Stomach (tissue), 9 donors: Measurements from ENCODE around the gene PHF23. TPM values are rescaled to one million over a fixed set of nuclear protein-coding genes. Genes with fewer than 3 reads are reported as not detected.

Experiments
- DNase-seq, 2 donors: peaks; one replicate each; pipeline versions ENCODE4 v3.0.0 to v3.0.0-alpha.2; 2013 to 2019
- H3K27ac ChIP-seq, 5 donors: fragments of 200-600 bp in 4 of 5; sonication (generic) in 4 of 5; one replicate each; pipeline ENCODE4 v1.5.1; 2013 to 2019; ENCODE audit warnings: mild to moderate bottlenecking in 1 of 5, moderate library complexity in 1 of 5
- H3K27me3 ChIP-seq, 3 donors: fragments of 200-600 bp; sonication (generic); one replicate each; pipeline ENCODE4 v1.5.1; 2017 to 2019; ENCODE audit warnings: mixed run types in 1 of 3
- H3K36me3 ChIP-seq, 4 donors: fragments of 200-600 bp; sonication (generic); 1 replicate in 3 of 4; 2 replicates in 1 of 4; pipeline ENCODE4 v1.5.1; 2016 to 2019
- H3K4me1 ChIP-seq, 4 donors: fragments of 200-600 bp; sonication (generic); one replicate each; pipeline ENCODE4 v1.5.1; 2016 to 2019
- H3K4me3 ChIP-seq, 4 donors: fragments of 200-600 bp; sonication (generic) in 3 of 4; one replicate each; pipeline ENCODE4 v1.5.1; 2016 to 2019; ENCODE audit warnings: mild to moderate bottlenecking in 1 of 4
- H3K9me3 ChIP-seq, 4 donors: fragments of 200-600 bp; sonication (generic); one replicate each; pipeline ENCODE4 v1.5.1; 2016 to 2019
- CTCF ChIP-seq, 7 experiments: fragments of 450-650 bp in 4 of 7; fragments of 200-600 bp in 3 of 7; sonication (generic) in 3 of 7; IDR thresholded peaks; one replicate each; pipeline ENCODE4 v1.5.1; 2016 to 2019; ENCODE audit warnings: antibody characterized with exemption in 7 of 7, control low read depth in 2 of 7, mild to moderate bottlenecking in 1 of 7
- EP300 ChIP-seq: sonication (generic); formaldehyde crosslinking; IDR thresholded peaks from one replicate; pipeline ENCODE4 v1.6.1; 2017; ENCODE audit warnings: antibody characterized with exemption
- POLR2A ChIP-seq, 4 donors: fragments of 450-650 bp; IDR thresholded peaks; one replicate each; pipeline ENCODE4 v1.6.1; 2016; ENCODE audit warnings: antibody characterized with exemption in 4 of 4, control low read depth in 2 of 4, mild to moderate bottlenecking in 1 of 4, moderate library complexity in 1 of 4
- POLR2AphosphoS5 ChIP-seq, 3 donors: sonication (generic); formaldehyde crosslinking; IDR thresholded peaks; one replicate each; pipeline ENCODE4 v1.6.1; 2016; ENCODE audit warnings: antibody characterized with exemption in 3 of 3
- WGBS, 5 donors: extraction: QIAGEN DNeasy Blood & Tissue Kit in 3 of 5; methylation state at CpG; one replicate each; pipeline versions ENCODE4 v1.1.5 to v1.1.7; 2013 to 2018; 5-methylcytosine and 5-hydroxymethylcytosine counted together
- intact Hi-C: fragments of 100-400 bp; cut with DNase I; formaldehyde crosslinking; loops from one replicate; pipeline ENCODE4 v1.15.1; 2023; ENCODE audit warnings: low total_unique reads
- polyA plus RNA-seq, 3 donors: library from polyadenylated mRNA; stranded (reverse); fragments of 200-250 nt; gene quantifications; one replicate each; pipeline ENCODE4 v1.2.3, GENCODE V29; 2013
- total RNA-seq, 5 donors: library from RNA; depleted of rRNA; stranded (reverse); fragments of >200 nt; gene quantifications; one replicate each; pipeline versions ENCODE4 v1.1.0 to v1.2.3, GENCODE V29; 2014 to 2016
- donor health status: healthy with polysubstance abuse.
- donor health status: Bipolar disorder and iron deficiency.
- donor health status: healthy.

Gene PHF23
- total and polyA plus RNA-seq, 8 donors: 5.2 to 27.2 (median 21.4) TPM

GRCh38 chr17:7237266-7237760 lies 1.9 kb downstream of the PHF23 start:
- WGBS, 5 donors: 19 to 27% (median 23%) methylated on average over 6 of the region's 6 CpGs

GRCh38 chr17:7236808-7237207 lies 2.4 kb downstream of the PHF23 start:
- peaks cover 52 to 74% (median 69%) of the 10 kb centered on the region in 4 donors for H3K4me1 ChIP-seq
- H3K9me3 ChIP-seq: no peaks in the 10 kb centered on the region
- 76 to 83% (median 82%) methylated on average over 6 of the region's 6 CpGs for WGBS, 5 donors
- TF ChIP-seq POLR2A (IDR thresholded peaks at IDR 0.05) (no peak), EP300 (no peak), CTCF (IDR thresholded peaks at IDR 0.05) (no peak), POLR2AphosphoS5 (IDR thresholded peaks at IDR 0.05) (no peak)
- peaks cover 23 to 34% (median 31%) of the 10 kb centered on the region in 4 donors for H3K36me3 ChIP-seq
- peak overlapping the region in 1 of 4 donors; percentile 97 for H3K4me3 ChIP-seq
- peak overlapping the region; percentile 88 to 99 (median 96) for H3K27ac ChIP-seq
- DNase-seq: no peak
- no peaks in the 10 kb centered on the region for H3K27me3 ChIP-seq
- intact Hi-C loops: no loop called here

More at GRCh38 chr17:7237266-7237760, 1.9 kb downstream of the PHF23 start:
- TF ChIP-seq POLR2A (IDR thresholded peaks at IDR 0.05): no peak
- no peak for TF ChIP-seq POLR2AphosphoS5 (IDR thresholded peaks at IDR 0.05)
- no peak for TF ChIP-seq CTCF (IDR thresholded peaks at IDR 0.05)
- TF ChIP-seq EP300: no peak
- intact Hi-C loops: no loop called here
- H3K4me3 ChIP-seq: peak overlapping the region; percentile 97 to 100 (median 98)
- H3K27ac ChIP-seq: peak overlapping the region; percentile 88 to 99 (median 96)
- peaks cover 23 to 34% (median 31%) of the 10 kb centered on the region in 4 donors for H3K36me3 ChIP-seq
- no peak for DNase-seq
- no peaks in the 10 kb centered on the region for H3K27me3 ChIP-seq
- H3K4me1 ChIP-seq: peaks cover 47 to 69% (median 64%) of the 10 kb centered on the region in 4 donors
- H3K9me3 ChIP-seq: no peaks in the 10 kb centered on the region

- Histone ChIP-seq H3K4me1 (peaks cover 49 to 75% (median 69%) of the 10 kb centered on the region in 4 donors), H3K27ac (peak overlapping the region in 3 of 5 donors; percentile 15 to 96 (median 76)), H3K27me3 (no peaks in the 10 kb centered on the region), H3K4me3 (peak overlapping the region in 1 of 4 donors; percentile 15), H3K9me3 (no peaks in the 10 kb centered on the region), H3K36me3 (peaks cover 22 to 32% (median 29%) of the 10 kb centered on the region in 4 donors)
- DNase-seq: no peak
- 72 to 81% (median 79%) methylated on average over 22 of the region's 22 CpGs for WGBS, 5 donors
- intact Hi-C loops: no loop called here
- TF ChIP-seq POLR2A (IDR thresholded peaks at IDR 0.05): no peak
- no peak for TF ChIP-seq EP300
- TF ChIP-seq CTCF (IDR thresholded peaks at IDR 0.05): no peak
- TF ChIP-seq POLR2AphosphoS5 (IDR thresholded peaks at IDR 0.05): no peak
Measured at GRCh38 chr17:7235693-7236665, 3.3 kb downstream of the PHF23 start.

- H3K4me3 ChIP-seq: peak within 1 kb of the TSS; percentile 63 to 99 (median 89)
- peaks cover 37 to 64% (median 57%) of the 10 kb centered on the region in 4 donors for H3K4me1 ChIP-seq
- TF ChIP-seq POLR2A (IDR thresholded peaks at IDR 0.05) (no peak), POLR2AphosphoS5 (IDR thresholded peaks at IDR 0.05) (peak; percentile 87 to 99 (median 94))
- peak within 1 kb of the TSS; percentile 76 to 94 (median 91) for H3K27ac ChIP-seq
- WGBS, 5 donors: 0 to 1% (median 0%) methylated on average over 32 to 72 of the region's 72 CpGs
- intact Hi-C loops: no loop called here
- no peaks in the 10 kb centered on the region for H3K9me3 ChIP-seq
- H3K36me3 ChIP-seq: peaks cover 26 to 36% (median 33%) of the 10 kb centered on the region in 4 donors
- DNase-seq: peak; percentile 96 to 98
- no peaks in the 10 kb centered on the region for H3K27me3 ChIP-seq
Measured at GRCh38 chr17:7234083-7234951, 4.9 kb downstream of the PHF23 start, which contains the start of gene DVL2. Gene DVL2, minus strand, starts transcription at chr17:7234517. Its CDS starts 255 bp downstream, at chr17:7234262.
